ENCODE measurements around the gene STOML2.

STOML2 gene

DNA sequence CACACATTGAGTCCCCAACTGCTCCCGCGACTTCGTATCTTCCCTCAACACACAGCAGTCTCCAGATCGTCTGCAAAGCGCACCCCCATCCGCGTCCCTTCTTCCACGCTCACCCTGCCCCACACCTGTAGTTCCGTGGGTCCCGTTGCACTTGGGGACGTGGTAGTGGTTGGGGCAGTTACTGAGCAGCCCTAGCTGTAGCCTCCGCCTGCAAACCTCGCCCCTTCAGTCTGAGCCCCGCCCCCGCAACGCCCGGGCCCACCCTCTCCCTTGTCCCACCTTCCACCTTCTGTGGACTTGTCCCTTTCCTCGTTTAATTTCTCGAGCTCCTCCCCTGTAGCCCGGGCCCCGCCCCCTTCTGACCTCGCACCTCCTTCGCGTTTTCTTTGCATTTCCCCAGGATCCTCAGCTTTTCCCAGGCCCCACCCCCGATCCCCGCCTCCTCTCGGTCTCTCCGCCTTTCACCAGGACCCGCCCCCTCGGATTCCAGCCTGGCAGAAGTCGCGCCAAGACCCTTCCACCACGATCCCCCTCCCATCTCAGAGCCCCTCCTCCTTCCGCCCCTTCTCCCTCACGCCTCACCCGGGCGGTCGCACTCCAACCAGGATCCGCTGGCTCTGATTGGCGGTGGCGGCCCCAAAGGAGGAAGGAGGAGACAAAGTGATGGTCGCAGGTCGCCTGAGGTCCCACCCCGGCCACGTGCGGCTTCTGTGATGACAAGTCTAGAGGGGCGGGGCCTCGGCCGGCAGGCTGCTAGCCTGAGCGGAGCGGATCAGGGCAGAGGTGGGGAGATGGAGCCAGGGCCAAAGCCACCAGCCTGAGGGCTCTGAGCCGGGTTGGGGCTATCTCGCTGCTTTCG, 13.0 kb upstream of the STOML2 start, which contains the start of gene ATOSB:
Gene ATOSB (minus strand): TSS at position 183 of the 859 bp plus-strand sequence. CDS start 7,588 bp downstream, outside the sequence.
- Histone ChIP-seq H3K27me3 (ENCODE audit: control insufficient read depth, insufficient read depth, low read length) (no peaks in the 10 kb centered on the region), H3K27ac (ENCODE audit: low read length) (no peak within 1 kb of the TSS), H3K9me3 (ENCODE audit: control insufficient read depth, insufficient read depth, low read length) (no peaks in the 10 kb centered on the region), H3K36me3 (ENCODE audit: control insufficient read depth, insufficient read depth, low read length) (no peaks in the 10 kb centered on the region), H3K4me3 (ENCODE audit: low read length) (peak within 1 kb of the TSS; percentile 60; the same call in 1 of the 2 replicates), H3K4me1 (ENCODE audit: control insufficient read depth, insufficient read depth, low read length) (peaks cover 6% of the 10 kb centered on the region)
- WGBS (ENCODE audit: insufficient coverage, insufficient read length), result no CpG with 5 or more reads among the region's 54 CpGs
- DNase-seq (ENCODE audit: low read depth, low spot score), result peak; percentile 95

DNA sequence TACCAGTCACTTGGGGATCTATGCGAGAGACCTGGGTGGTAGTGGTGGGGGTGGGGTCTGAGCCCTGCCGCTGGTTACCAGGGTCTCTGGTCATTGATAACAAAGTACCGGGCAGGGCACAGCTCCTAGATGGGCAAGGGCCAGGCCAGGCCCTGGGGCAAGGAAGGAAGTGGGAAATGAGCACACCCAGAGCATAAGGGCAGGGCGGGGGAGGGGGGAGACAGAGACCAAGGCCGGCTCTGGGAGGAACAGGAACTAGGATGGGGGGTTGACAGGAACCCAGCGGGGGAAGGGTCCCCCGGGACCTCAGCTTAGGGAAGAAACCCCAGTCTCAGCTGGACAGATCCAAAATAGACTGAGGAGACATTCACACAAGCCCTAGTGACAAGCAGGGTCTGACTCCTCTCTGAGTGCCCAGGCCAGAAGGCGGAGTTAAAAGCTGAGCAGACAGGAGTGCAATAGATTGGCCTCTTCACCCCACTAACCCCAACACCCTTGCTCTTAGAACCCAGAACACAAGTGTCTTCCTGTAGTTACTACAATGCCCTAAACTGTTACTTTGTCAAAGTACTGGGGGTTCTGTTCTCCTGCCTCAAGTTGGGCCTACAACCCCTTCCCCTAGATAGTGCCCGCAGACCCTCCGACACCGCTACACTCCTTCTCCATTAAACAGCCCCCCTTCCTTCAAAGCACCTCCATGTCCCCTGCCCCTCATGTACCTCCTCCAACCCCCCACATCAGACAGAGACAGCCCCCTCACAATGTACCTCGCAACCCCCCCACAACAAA, 12.1 kb upstream of the STOML2 start:
- no peak for DNase-seq (ENCODE audit: low read depth, low spot score)
- Histone ChIP-seq H3K27ac (ENCODE audit: low read length) (no peak overlapping the region), H3K9me3 (ENCODE audit: control insufficient read depth, insufficient read depth, low read length) (no peaks in the 10 kb centered on the region), H3K36me3 (ENCODE audit: control insufficient read depth, insufficient read depth, low read length) (no peaks in the 10 kb centered on the region), H3K4me3 (ENCODE audit: low read length) (peak overlapping the region; percentile 60; the same call in 1 of the 2 replicates), H3K27me3 (ENCODE audit: control insufficient read depth, insufficient read depth, low read length) (no peaks in the 10 kb centered on the region), H3K4me1 (ENCODE audit: control insufficient read depth, insufficient read depth, low read length) (peaks cover 6% of the 10 kb centered on the region)
- no CpG with 5 or more reads among the region's 12 CpGs for WGBS (ENCODE audit: insufficient coverage, insufficient read length)

DNA sequence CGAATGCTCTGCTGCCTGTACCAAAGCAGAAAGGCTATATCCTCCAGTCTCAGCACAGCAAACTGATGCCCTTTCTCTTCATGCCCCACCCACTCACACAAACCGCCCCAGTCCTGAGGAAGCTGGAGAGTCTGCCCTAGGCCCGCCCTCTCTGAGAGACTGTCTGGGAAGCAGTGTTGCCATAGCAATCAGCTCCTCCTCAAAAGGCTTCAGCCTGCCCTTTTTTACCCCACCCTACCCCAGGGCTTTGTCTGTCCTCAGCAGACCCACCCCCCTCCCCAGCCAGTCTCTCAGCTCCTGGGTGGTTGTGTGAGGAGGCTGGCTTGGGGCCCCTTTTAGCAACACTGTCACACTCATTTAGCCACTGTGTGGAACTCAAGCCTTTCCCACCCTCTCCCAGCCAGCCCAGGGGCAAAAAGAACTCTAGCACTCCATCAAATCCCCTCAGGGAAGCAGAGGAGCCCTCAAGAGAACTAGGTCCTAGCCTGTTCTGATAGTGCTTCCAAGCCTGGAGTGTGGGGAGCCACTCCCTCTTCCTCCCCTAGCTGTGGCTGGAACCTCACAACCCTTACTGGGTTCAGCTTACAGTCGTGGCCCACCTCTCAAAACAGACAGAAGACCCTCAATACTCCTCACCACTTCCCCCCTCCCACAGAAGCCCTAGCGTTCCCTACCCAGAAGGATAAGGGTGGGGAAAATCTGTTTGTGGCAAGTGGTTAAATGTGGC, 11.3 kb upstream of the STOML2 start:
- Histone ChIP-seq H3K9me3 (ENCODE audit: control insufficient read depth, insufficient read depth, low read length) (no peaks in the 10 kb centered on the region), H3K27me3 (ENCODE audit: control insufficient read depth, insufficient read depth, low read length) (no peaks in the 10 kb centered on the region), H3K4me3 (ENCODE audit: low read length) (peak overlapping the region; percentile 6; the same call in 1 of the 2 replicates), H3K27ac (ENCODE audit: low read length) (no peak overlapping the region), H3K4me1 (ENCODE audit: control insufficient read depth, insufficient read depth, low read length) (peaks cover 6% of the 10 kb centered on the region), H3K36me3 (ENCODE audit: control insufficient read depth, insufficient read depth, low read length) (no peaks in the 10 kb centered on the region)
- no CpG with 5 or more reads among the region's 5 CpGs for WGBS (ENCODE audit: insufficient coverage, insufficient read length)
- no peak for DNase-seq (ENCODE audit: low read depth, low spot score)

DNA sequence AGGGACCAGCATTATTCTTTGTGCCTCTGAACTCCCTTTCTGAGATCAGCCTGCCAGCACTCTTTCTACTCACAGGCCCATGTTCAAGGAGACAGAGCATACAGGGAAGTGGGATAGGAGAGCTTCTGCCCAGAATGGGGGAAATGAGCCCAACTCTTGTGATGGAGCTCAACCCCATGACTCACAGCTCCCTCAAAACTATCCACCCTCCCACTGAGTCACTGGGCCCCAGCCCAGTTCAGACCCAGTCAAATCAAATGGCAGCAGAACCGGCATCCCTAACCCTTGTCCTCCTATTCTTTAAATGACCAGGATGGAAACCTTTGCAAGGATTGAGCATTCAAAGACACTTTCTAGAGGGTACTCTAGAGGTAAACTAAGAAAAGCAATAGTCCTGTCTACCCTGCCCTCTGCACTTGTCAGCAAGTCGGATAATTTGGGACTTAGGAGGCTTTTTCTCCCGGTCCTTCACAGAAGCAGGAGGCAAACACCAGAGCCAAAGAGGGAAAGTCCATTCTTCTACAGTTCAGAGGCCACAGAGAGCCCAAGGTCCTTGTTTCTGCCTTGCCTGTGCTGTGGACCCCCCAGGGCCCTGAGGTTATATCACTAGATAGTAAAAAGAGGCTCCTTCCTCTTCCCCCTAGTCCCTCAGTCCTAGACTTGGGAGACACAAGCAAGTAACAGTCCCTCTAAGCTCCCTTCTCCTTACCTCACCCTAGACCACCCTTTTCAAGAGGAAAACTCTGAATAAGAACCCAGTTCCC, 9.5 kb upstream of the STOML2 start:
- Histone ChIP-seq H3K4me1 (ENCODE audit: control insufficient read depth, insufficient read depth, low read length) (peaks cover 6% of the 10 kb centered on the region), H3K27ac (ENCODE audit: low read length) (no peak overlapping the region), H3K9me3 (ENCODE audit: control insufficient read depth, insufficient read depth, low read length) (no peaks in the 10 kb centered on the region), H3K27me3 (ENCODE audit: control insufficient read depth, insufficient read depth, low read length) (no peaks in the 10 kb centered on the region), H3K4me3 (ENCODE audit: low read length) (no peak overlapping the region), H3K36me3 (ENCODE audit: control insufficient read depth, insufficient read depth, low read length) (no peaks in the 10 kb centered on the region)
- no CpG with 5 or more reads among the region's 3 CpGs for WGBS (ENCODE audit: insufficient coverage, insufficient read length)
- DNase-seq (ENCODE audit: low read depth, low spot score), result no peak

DNA sequence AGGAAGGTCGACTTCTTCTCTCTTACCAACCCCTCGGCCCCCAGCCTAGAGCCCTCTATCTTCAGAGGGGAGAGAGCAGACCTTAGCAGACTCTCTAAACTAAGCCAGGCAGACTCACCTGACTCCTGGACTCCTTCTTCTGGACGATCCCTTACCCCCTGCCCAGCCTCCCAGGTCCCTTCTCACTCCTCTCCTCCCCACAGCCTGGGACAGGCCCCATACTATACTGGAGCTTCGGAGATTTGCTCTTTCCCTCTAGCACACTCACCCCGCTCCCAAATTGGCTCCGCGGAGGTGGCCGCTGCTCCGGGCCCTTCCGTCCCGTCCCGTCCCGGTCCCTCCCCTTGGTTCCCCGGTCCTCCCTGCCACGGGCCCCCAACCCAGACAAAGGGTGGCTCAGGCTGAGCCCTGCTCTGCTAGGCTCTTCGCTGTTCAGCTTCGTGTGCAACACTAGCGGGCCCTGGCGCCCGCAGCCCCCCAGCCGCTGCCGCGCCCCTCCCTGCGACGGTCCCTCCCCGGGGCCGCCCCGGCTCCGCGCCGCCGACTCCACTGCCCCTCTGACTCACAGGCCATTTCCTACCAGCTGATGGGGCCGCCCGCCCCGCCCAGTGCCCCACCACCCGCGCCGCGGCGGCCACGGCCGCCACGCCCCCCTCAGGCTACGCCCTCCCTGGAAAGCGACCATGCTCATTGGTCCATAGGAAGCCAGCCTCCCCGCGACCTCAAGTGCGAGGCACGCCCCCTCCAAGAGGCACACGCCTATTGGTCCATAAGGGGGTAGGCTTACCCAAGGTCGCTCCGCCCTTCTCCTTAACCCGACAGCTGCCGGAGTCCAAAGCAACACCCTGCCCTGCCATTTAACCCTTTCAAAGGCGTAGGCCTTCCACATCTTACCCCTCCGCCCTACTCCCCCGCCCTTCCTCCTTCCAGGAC, 8.3 kb upstream of the STOML2 start:
- no peak overlapping the region for H3K27ac ChIP-seq (ENCODE audit: low read length)
- no CpG with 5 or more reads among the region's 57 CpGs for WGBS (ENCODE audit: insufficient coverage, insufficient read length)
- no peaks in the 10 kb centered on the region for H3K36me3 ChIP-seq (ENCODE audit: control insufficient read depth, insufficient read depth, low read length)
- peaks cover 6% of the 10 kb centered on the region for H3K4me1 ChIP-seq (ENCODE audit: control insufficient read depth, insufficient read depth, low read length)
- H3K27me3 ChIP-seq (ENCODE audit: control insufficient read depth, insufficient read depth, low read length), result no peaks in the 10 kb centered on the region
- peak overlapping the region; percentile 77; the same call in 1 of the 2 replicates for H3K4me3 ChIP-seq (ENCODE audit: low read length)
- H3K9me3 ChIP-seq (ENCODE audit: control insufficient read depth, insufficient read depth, low read length), result no peaks in the 10 kb centered on the region
- DNase-seq (ENCODE audit: low read depth, low spot score), result peak; percentile 99

DNA sequence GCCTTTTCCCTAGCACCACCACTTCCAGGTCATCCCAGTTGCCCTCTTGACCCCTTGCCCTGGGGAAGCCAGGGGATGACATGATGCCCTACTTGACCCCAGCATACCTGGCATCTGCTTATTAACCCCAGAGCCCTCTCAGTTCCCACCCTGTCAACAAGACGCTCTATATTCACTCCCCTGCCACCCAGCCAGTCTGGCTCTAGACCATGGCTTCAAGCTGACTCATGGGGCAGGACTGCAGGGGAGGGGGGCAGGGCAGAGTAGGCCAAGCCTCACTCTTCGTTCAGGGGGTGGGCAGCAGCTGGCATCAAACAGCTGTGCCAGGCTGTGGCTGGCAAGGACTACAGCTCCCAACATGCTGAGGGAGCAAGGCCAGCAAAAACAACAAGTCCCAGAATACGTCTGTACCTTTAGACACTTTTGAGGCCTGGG, 7.4 kb upstream of the STOML2 start:
- Histone ChIP-seq H3K4me3 (ENCODE audit: low read length) (no peak overlapping the region), H3K27ac (ENCODE audit: low read length) (no peak overlapping the region), H3K27me3 (ENCODE audit: control insufficient read depth, insufficient read depth, low read length) (no peaks in the 10 kb centered on the region), H3K9me3 (ENCODE audit: control insufficient read depth, insufficient read depth, low read length) (no peaks in the 10 kb centered on the region), H3K4me1 (ENCODE audit: control insufficient read depth, insufficient read depth, low read length) (peaks cover 6% of the 10 kb centered on the region), H3K36me3 (ENCODE audit: control insufficient read depth, insufficient read depth, low read length) (0 out of 2 replicates have a peak, but pooled peaks cover 3% of the 10 kb centered on the region)
- no peak for DNase-seq (ENCODE audit: low read depth, low spot score)
- no CpG with 5 or more reads among the region's 3 CpGs for WGBS (ENCODE audit: insufficient coverage, insufficient read length)

DNA sequence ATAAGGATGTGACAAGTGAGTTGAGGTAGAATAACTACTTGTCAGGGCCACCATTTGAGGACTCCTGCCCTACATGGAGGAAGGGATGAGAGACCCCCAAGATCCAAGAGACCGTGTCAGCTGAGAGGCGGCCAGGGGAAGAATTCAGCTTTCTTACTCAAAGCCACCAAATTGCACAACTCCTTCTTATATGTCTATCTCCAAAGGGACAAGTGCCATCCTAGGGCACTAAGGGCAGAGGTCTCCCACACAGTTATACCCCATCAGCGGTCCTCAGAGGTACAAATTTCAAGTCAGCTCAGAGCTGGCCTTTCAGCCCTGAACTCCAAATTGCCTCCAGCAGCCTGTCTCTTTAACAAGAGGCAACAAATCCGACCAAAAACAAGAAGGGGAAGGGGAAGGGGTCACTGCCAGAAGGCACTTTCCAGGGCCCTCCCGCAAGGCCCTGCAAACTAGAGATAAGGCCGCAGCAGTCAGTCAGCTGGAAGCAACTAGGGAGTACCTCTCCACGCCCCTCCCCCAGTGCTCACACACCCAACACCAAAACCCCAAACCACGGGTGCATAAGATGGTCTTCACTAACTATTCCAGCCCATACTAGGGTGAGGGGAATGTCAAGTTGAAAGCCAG, 6.1 kb upstream of the STOML2 start:
- no peak overlapping the region for H3K27ac ChIP-seq (ENCODE audit: low read length)
- H3K27me3 ChIP-seq (ENCODE audit: control insufficient read depth, insufficient read depth, low read length), result no peaks in the 10 kb centered on the region
- DNase-seq (ENCODE audit: low read depth, low spot score), result no peak
- H3K4me3 ChIP-seq (ENCODE audit: low read length), result no peak overlapping the region
- no peaks in the 10 kb centered on the region for H3K9me3 ChIP-seq (ENCODE audit: control insufficient read depth, insufficient read depth, low read length)
- WGBS (ENCODE audit: insufficient coverage, insufficient read length), result no CpG with 5 or more reads among the region's 8 CpGs
- H3K36me3 ChIP-seq (ENCODE audit: control insufficient read depth, insufficient read depth, low read length), result 0 out of 2 replicates have a peak, but pooled peaks cover 3% of the 10 kb centered on the region
- H3K4me1 ChIP-seq (ENCODE audit: control insufficient read depth, insufficient read depth, low read length), result no peaks in the 10 kb centered on the region

DNA sequence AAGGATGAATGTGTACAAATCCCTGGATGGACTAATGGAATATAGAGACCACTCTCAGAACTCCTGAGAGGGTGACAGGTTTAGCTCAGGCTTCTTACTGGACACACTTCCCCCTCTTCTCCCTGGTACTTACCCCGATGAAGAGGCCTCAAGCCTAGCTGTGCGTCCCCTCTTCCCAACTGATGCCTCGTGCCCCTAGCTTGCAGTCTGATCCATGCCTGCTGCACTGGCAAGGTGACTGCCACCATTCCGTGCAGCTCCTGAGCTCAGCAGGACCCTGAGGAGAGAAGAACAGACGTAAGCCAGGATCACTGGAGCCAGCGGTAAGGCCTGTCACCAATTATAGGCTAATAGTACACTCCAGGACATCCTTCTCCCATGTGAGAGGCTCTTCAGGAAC, 5.5 kb upstream of the STOML2 start:
- H3K4me3 ChIP-seq (ENCODE audit: low read length), result no peak overlapping the region
- no CpG with 5 or more reads among the region's 6 CpGs for WGBS (ENCODE audit: insufficient coverage, insufficient read length)
- H3K4me1 ChIP-seq (ENCODE audit: control insufficient read depth, insufficient read depth, low read length), result no peaks in the 10 kb centered on the region
- no peak overlapping the region for H3K27ac ChIP-seq (ENCODE audit: low read length)
- H3K27me3 ChIP-seq (ENCODE audit: control insufficient read depth, insufficient read depth, low read length), result no peaks in the 10 kb centered on the region
- no peak for DNase-seq (ENCODE audit: low read depth, low spot score)
- no peaks in the 10 kb centered on the region for H3K9me3 ChIP-seq (ENCODE audit: control insufficient read depth, insufficient read depth, low read length)
- H3K36me3 ChIP-seq (ENCODE audit: control insufficient read depth, insufficient read depth, low read length), result 0 out of 2 replicates have a peak, but pooled peaks cover 3% of the 10 kb centered on the region
